Gastrocnemius medialis (tissue), 4 donors: ENCODE measurements around the gene ANKS1B. TPM values are rescaled to one million over a fixed set of nuclear protein-coding genes. Genes with fewer than 3 reads are reported as not detected.

Source experiments
- ATAC-seq, 2 donors: fragments of 150-250 bp; one replicate each; pipeline ENCODE4 v1.9.1; 2016
- DNase-seq, 2 donors: peaks; one replicate each; pipeline ENCODE4 v3.0.0-alpha.2; 2019
- H3K27ac ChIP-seq, 4 donors: fragments of 200-600 bp; sonication (generic); 1 replicate in 1 of 4; 2 replicates in 3 of 4; pipeline ENCODE4 v1.5.1; 2016 to 2018; ENCODE audit warnings: mild to moderate bottlenecking in 2 of 4, moderate library complexity in 1 of 4
- H3K27me3 ChIP-seq, 3 donors: fragments of 200-600 bp; sonication (generic) in 2 of 3; 1 replicate in 1 of 3; 2 replicates in 2 of 3; pipeline versions ENCODE4 v1.5.1 to v1.6.0; 2016 to 2019; ENCODE audit warnings: mild to moderate bottlenecking in 1 of 3, moderate library complexity in 1 of 3
- H3K36me3 ChIP-seq, 2 donors: fragments of 200-600 bp; sonication (generic) in 1 of 2; one replicate each; pipeline ENCODE4 v1.5.1; 2017 to 2018
- H3K4me1 ChIP-seq, 2 donors: fragments of 200-600 bp; sonication (generic) in 1 of 2; one replicate each; pipeline ENCODE4 v1.5.1; 2016 to 2017; ENCODE audit warnings: mild to moderate bottlenecking in 2 of 2
- H3K4me3 ChIP-seq, 4 donors: fragments of 200-600 bp; sonication (generic) in 3 of 4; 1 replicate in 1 of 4; 2 replicates in 3 of 4; pipeline ENCODE4 v1.5.1; 2016 to 2019; ENCODE audit warnings: mild to moderate bottlenecking in 2 of 4
- H3K9me3 ChIP-seq, 3 donors: fragments of 200-600 bp; sonication (generic) in 2 of 3; 1 replicate in 1 of 3; 2 replicates in 2 of 3; pipeline ENCODE4 v1.5.1; 2016 to 2019
- POLR2A ChIP-seq, 2 donors: fragments of 450-650 bp; IDR thresholded peaks; one replicate each; pipeline ENCODE4 v1.6.1; 2017; ENCODE audit warnings: antibody characterized with exemption in 2 of 2, mild to moderate bottlenecking in 2 of 2, moderate library complexity in 2 of 2
- in situ Hi-C, 4 donors: fragments of 200-750 bp; cut with MboI; loops; one replicate each; pipeline versions ENCODE4 v1.15.0 to v1.8.0; 2017; ENCODE audit warnings: low sequenced_read_pairs in 4 of 4
- intact Hi-C: fragments of 100-400 bp; cut with DNase I; formaldehyde crosslinking; loops from one replicate; pipeline ENCODE4 v1.15.1; 2023; ENCODE audit warnings: low total_unique reads
- total RNA-seq, 4 donors: library from RNA; depleted of rRNA; stranded (reverse); fragments of >200 nt; gene quantifications; one replicate each; pipeline versions ENCODE4 v1.1.0 to v1.2.3, GENCODE V29; 2016
- TF ChIP-seq, protein P1 (sequence below), 5 experiments: fragments of 450-650 bp in 3 of 5; fragments of 200-600 bp in 2 of 5; sonication (generic) in 2 of 5; IDR thresholded peaks in 4 of 5; conservative IDR thresholded peaks in 1 of 5; 1 replicate in 4 of 5; 2 replicates in 1 of 5; pipeline ENCODE4 v1.5.1; 2016 to 2019; ENCODE audit warnings: antibody characterized with exemption in 5 of 5, mild to moderate bottlenecking in 3 of 5, moderate library complexity in 3 of 5

ANKS1B gene
- total RNA-seq, 4 donors from 2014 or later, result 3.9 to 14.5 (median 5.7) TPM

DNA sequence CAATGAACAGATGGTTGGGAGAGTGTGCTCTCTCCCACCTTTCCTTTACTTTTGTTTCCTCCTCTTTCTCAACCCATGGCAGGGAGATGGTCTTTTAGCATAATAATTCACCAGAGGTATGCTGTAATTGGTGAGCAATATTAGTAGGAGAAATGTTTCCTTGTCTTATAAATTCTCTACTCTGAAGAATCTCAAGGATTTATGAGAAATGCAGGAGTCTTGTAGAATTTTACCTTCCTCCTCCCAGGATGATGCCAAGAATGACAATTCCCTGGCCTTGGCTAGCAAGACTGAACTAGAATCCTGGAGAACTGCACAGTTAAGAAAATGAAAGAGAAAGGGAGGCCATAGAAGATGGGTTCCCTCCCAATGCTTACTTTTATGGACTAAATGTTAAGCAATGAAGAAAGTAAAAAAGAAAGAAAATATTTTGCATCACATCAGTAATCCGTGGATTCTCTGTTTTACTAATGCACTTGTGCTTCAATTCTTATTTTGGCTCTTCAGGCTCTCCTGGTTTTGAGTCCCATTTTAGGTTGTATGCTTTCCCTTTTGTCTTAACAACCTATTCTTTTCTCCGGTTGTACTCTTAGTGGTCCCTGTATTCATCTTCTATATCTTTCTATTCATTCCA lies 530.1 kb downstream of the ANKS1B start:
- intact Hi-C loops, result no loop called here
- ATAC-seq (no peak), DNase-seq (no peak)
- no peak overlapping the region for H3K27ac ChIP-seq
- H3K9me3 ChIP-seq, result no peaks in the 10 kb centered on the region
- no peaks in the 10 kb centered on the region for H3K4me1 ChIP-seq
- in situ Hi-C loops, result no loop called here
- TF ChIP-seq, protein P1, sequence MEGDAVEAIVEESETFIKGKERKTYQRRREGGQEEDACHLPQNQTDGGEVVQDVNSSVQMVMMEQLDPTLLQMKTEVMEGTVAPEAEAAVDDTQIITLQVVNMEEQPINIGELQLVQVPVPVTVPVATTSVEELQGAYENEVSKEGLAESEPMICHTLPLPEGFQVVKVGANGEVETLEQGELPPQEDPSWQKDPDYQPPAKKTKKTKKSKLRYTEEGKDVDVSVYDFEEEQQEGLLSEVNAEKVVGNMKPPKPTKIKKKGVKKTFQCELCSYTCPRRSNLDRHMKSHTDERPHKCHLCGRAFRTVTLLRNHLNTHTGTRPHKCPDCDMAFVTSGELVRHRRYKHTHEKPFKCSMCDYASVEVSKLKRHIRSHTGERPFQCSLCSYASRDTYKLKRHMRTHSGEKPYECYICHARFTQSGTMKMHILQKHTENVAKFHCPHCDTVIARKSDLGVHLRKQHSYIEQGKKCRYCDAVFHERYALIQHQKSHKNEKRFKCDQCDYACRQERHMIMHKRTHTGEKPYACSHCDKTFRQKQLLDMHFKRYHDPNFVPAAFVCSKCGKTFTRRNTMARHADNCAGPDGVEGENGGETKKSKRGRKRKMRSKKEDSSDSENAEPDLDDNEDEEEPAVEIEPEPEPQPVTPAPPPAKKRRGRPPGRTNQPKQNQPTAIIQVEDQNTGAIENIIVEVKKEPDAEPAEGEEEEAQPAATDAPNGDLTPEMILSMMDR (IDR thresholded peaks at IDR 0.05 in 4 of 5, conservative IDR thresholded peaks at IDR 0.05 in 1 of 5), result no peak
- TF ChIP-seq POLR2A (IDR thresholded peaks at IDR 0.05), result no peak
- no peaks in the 10 kb centered on the region for H3K27me3 ChIP-seq
- no peaks in the 10 kb centered on the region for H3K36me3 ChIP-seq
- no peak overlapping the region for H3K4me3 ChIP-seq

DNA sequence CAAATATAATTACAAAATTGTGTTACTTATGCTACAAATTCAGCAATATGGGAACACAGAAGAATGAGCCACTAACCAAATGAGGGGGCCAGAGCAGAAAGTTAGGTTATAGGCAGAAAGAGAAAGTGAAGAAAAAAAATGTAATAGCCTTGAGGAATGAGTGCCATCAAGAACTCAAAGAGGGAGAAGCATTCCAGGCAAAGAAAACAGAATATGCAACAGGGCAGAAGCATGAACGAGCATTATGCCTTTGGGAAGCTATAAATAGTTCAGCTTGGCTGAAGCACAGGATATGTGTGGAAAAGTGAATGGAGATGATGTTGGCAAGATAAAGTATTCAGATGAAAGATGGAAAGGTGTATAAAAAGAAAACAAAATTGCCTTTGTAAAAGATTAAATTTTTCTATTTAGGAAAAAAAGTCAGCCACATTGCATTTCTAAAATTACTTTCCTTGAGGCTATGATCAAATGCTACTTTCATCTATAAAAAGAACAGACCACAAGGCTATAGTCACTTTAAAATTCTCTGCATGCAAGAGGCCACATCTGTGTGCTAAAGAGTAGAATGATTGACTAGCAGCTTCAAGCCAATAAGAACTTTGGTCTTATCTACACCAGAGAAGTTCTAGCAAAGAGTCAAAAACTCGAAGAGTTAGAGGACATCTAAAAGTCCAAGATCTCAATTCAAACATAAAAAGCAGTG lies 530.7 kb downstream of the ANKS1B start:
- H3K27ac ChIP-seq, result no peak overlapping the region

DNA sequence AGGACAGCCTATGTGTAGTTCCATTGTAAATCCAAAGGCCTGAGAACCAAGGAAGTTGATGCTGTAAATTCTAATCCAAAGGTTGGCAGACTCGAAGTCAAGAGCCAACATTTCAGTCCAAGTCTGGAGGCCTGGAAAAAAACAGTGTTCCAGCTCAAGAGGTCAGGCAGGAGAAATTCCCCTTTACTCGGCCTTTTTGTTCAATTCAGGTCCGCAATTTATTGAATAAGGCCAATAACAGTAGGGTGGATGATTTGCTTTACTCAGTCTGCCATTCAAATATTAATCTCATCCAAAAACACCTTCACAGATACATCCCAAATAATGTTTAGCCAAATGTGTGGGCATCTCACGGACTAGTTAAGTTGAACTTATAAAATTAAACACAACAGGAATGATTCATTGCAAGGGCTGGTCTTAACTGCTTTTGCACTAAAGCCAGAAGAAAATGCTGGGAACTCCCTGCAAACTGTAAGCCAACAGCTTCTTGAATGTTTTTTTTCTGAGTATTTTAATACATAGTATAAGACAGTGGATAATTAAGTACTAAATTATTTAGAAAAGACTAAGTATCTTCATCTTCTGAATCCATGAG lies 534.6 kb downstream of the ANKS1B start:
- ATAC-seq, result no peak

More for the DNA sequence above, 530.7 kb downstream of the ANKS1B start:
- Histone ChIP-seq H3K36me3 (no peaks in the 10 kb centered on the region), H3K27me3 (no peaks in the 10 kb centered on the region), H3K4me3 (no peak overlapping the region), H3K4me1 (no peaks in the 10 kb centered on the region), H3K9me3 (no peaks in the 10 kb centered on the region)
- DNase-seq (no peak), ATAC-seq (no peak)
- in situ Hi-C loops (no loop called here), intact Hi-C loops (no loop called here)
- TF ChIP-seq POLR2A (IDR thresholded peaks at IDR 0.05), result no peak
- TF ChIP-seq, protein P1 (IDR thresholded peaks at IDR 0.05 in 4 of 5, conservative IDR thresholded peaks at IDR 0.05 in 1 of 5), result no peak

DNA sequence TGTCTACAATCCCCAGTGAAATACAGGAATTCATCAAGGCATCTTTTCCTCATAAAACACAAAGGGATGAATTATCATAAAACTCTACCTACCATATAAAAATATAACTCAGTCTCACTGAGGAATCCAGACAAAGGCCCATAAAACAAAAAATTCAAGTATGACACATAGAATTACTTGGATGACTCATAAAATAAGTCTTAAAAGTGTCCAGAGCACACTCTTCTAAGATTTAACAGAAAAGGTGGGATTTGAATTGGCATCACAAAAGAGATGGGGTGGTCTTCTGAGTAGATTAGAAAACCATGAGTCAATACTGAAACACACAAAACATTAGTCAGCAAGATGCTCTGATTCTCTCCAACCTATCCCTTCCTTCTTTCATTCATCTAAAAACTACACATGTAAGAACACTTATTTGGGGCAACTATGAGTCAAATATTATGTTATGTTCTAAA lies 539.8 kb downstream of the ANKS1B start:
- no peak for ATAC-seq
- Histone ChIP-seq H3K4me1 (no peaks in the 10 kb centered on the region), H3K9me3 (no peaks in the 10 kb centered on the region), H3K27me3 (no peaks in the 10 kb centered on the region), H3K4me3 (no peak overlapping the region), H3K36me3 (no peaks in the 10 kb centered on the region), H3K27ac (no peak overlapping the region)
- DNase-seq, result no peak
- in situ Hi-C loops, result no loop called here
- TF ChIP-seq, protein P1 (IDR thresholded peaks at IDR 0.05 in 4 of 5, conservative IDR thresholded peaks at IDR 0.05 in 1 of 5), result no peak
- no peak for TF ChIP-seq POLR2A (IDR thresholded peaks at IDR 0.05)
- intact Hi-C loops, result no loop called here

More for the DNA sequence above, 534.6 kb downstream of the ANKS1B start:
- no peaks in the 10 kb centered on the region for H3K9me3 ChIP-seq
- H3K36me3 ChIP-seq, result no peaks in the 10 kb centered on the region
- H3K27me3 ChIP-seq, result no peaks in the 10 kb centered on the region
- no peak overlapping the region for H3K4me3 ChIP-seq
- TF ChIP-seq, protein P1 (IDR thresholded peaks at IDR 0.05 in 4 of 5, conservative IDR thresholded peaks at IDR 0.05 in 1 of 5), result no peak
- no peak for TF ChIP-seq POLR2A (IDR thresholded peaks at IDR 0.05)
- DNase-seq, result no peak
- H3K27ac ChIP-seq, result no peak overlapping the region
- no peaks in the 10 kb centered on the region for H3K4me1 ChIP-seq
- in situ Hi-C loops (no loop called here), intact Hi-C loops (no loop called here)
